ENCODE measurements around the gene HLCS. TPM values are rescaled to one million over a fixed set of nuclear protein-coding genes. Genes with fewer than 3 reads are reported as not detected.

The HLCS gene
- total and polyA plus RNA-seq, 2 donors (not counting 1 experiment from before 2014, with no cell fraction given) = 23.1 to 40.0 TPM

GRCh38 chr21:36976228-36976861, 9.9 kb upstream of the HLCS start:
- Histone ChIP-seq H3K9ac (ENCODE audit: insufficient read depth, low read length) (no peak overlapping the region), H3K4me1 (ENCODE audit: control insufficient read depth, extremely low read depth, insufficient read depth, low read length) (peaks cover 2% of the 10 kb centered on the region), H3K27me3 (ENCODE audit: control insufficient read depth, insufficient read depth, low read length) (no peaks in the 10 kb centered on the region), H4K20me1 (ENCODE audit: control insufficient read depth, extremely low read depth, insufficient read depth, low read length) (no peaks in the 10 kb centered on the region), H3K9me3 (ENCODE audit: control insufficient read depth, insufficient read depth, low read depth, low read length) (no peaks in the 10 kb centered on the region), H3K36me3 (ENCODE audit: control insufficient read depth, insufficient read depth, low read length) (no peaks in the 10 kb centered on the region), H3K4me3 (replicated peaks in 1 of 4; ENCODE audit: control extremely low read depth in 1 of 4, insufficient read depth in 1 of 4, low read depth in 3 of 4, low read length in 4 of 4) (no peak overlapping the region), H3K4me2 (ENCODE audit: extremely low read depth, insufficient read depth, low read length) (no peak overlapping the region), H3K27ac (ENCODE audit: insufficient read depth, low read length) (no peak overlapping the region), H2AFZ (ENCODE audit: low read length) (no peak overlapping the region), H3K79me2 (ENCODE audit: control insufficient read depth, insufficient read depth, low read length) (no peaks in the 10 kb centered on the region)
- DNase-seq (ENCODE audit: low read depth in 2 of 2) = no peak
- TF ChIP-seq CTCF (conservative IDR thresholded peaks at IDR 0.05 in 1 of 2, IDR thresholded peaks at IDR 0.05 in 1 of 2; ENCODE audit: low read depth in 1 of 2, low read length in 2 of 2) (no peak), EZH2 (IDR thresholded peaks at IDR 0.05; ENCODE audit: low read length, missing control alignments) (no peak)

GRCh38 chr21:36974851-36975192, 8.4 kb upstream of the HLCS start:
- peaks cover 2% of the 10 kb centered on the region for H3K4me1 ChIP-seq (ENCODE audit: control insufficient read depth, extremely low read depth, insufficient read depth, low read length)
- no peaks in the 10 kb centered on the region for H4K20me1 ChIP-seq (ENCODE audit: control insufficient read depth, extremely low read depth, insufficient read depth, low read length)
- no peaks in the 10 kb centered on the region for H3K9me3 ChIP-seq (ENCODE audit: control insufficient read depth, insufficient read depth, low read depth, low read length)
- no peaks in the 10 kb centered on the region for H3K79me2 ChIP-seq (ENCODE audit: control insufficient read depth, insufficient read depth, low read length)
- TF ChIP-seq EZH2 (IDR thresholded peaks at IDR 0.05; ENCODE audit: low read length, missing control alignments) (no peak), CTCF (conservative IDR thresholded peaks at IDR 0.05 in 1 of 2, IDR thresholded peaks at IDR 0.05 in 1 of 2; ENCODE audit: low read depth in 1 of 2, low read length in 2 of 2) (no peak)
- no peak overlapping the region for H3K27ac ChIP-seq (ENCODE audit: insufficient read depth, low read length)
- H3K9ac ChIP-seq (ENCODE audit: insufficient read depth, low read length) = no peak overlapping the region
- H3K4me2 ChIP-seq (ENCODE audit: extremely low read depth, insufficient read depth, low read length) = no peak overlapping the region
- H3K27me3 ChIP-seq (ENCODE audit: control insufficient read depth, insufficient read depth, low read length) = no peaks in the 10 kb centered on the region
- DNase-seq (ENCODE audit: low read depth in 2 of 2) = no peak
- no peak overlapping the region for H3K4me3 ChIP-seq (replicated peaks in 1 of 4; ENCODE audit: control extremely low read depth in 1 of 4, insufficient read depth in 1 of 4, low read depth in 3 of 4, low read length in 4 of 4)
- H3K36me3 ChIP-seq (ENCODE audit: control insufficient read depth, insufficient read depth, low read length) = no peaks in the 10 kb centered on the region
- no peak overlapping the region for H2AFZ ChIP-seq (ENCODE audit: low read length)

- Histone ChIP-seq H3K9ac (ENCODE audit: insufficient read depth, low read length) (no peak overlapping the region), H3K9me3 (ENCODE audit: control insufficient read depth, insufficient read depth, low read depth, low read length) (no peaks in the 10 kb centered on the region), H3K36me3 (ENCODE audit: control insufficient read depth, insufficient read depth, low read length) (no peaks in the 10 kb centered on the region), H3K4me3 (replicated peaks in 1 of 4; ENCODE audit: control extremely low read depth in 1 of 4, insufficient read depth in 1 of 4, low read depth in 3 of 4, low read length in 4 of 4) (no peak overlapping the region), H3K79me2 (ENCODE audit: control insufficient read depth, insufficient read depth, low read length) (no peaks in the 10 kb centered on the region), H4K20me1 (ENCODE audit: control insufficient read depth, extremely low read depth, insufficient read depth, low read length) (no peaks in the 10 kb centered on the region), H3K27ac (ENCODE audit: insufficient read depth, low read length) (no peak overlapping the region), H3K4me2 (ENCODE audit: extremely low read depth, insufficient read depth, low read length) (no peak overlapping the region), H3K4me1 (ENCODE audit: control insufficient read depth, extremely low read depth, insufficient read depth, low read length) (peaks cover 2% of the 10 kb centered on the region), H2AFZ (ENCODE audit: low read length) (no peak overlapping the region), H3K27me3 (ENCODE audit: control insufficient read depth, insufficient read depth, low read length) (no peaks in the 10 kb centered on the region)
- TF ChIP-seq EZH2 (IDR thresholded peaks at IDR 0.05; ENCODE audit: low read length, missing control alignments) (no peak), CTCF (conservative IDR thresholded peaks at IDR 0.05 in 1 of 2, IDR thresholded peaks at IDR 0.05 in 1 of 2; ENCODE audit: low read depth in 1 of 2, low read length in 2 of 2) (no peak)
- DNase-seq (ENCODE audit: low read depth in 2 of 2) = no peak
Observed at GRCh38 chr21:36973986-36974850, 7.7 kb upstream of the HLCS start.
